Mucosa of stomach (tissue), 1 donor: Measurements from ENCODE around the gene LITAFD.

Experiments used
- H3K27me3 ChIP-seq: one replicate; pipeline ENCODE4 v1.7.0; 2013; ENCODE audit warnings: mild to moderate bottlenecking, low read length; ENCODE audit not compliant: control insufficient read depth, insufficient read depth
- H3K36me3 ChIP-seq: one replicate; pipeline ENCODE4 v1.7.0; 2013; ENCODE audit warnings: low read length; ENCODE audit not compliant: control insufficient read depth, insufficient read depth
- H3K4me1 ChIP-seq: one replicate; pipeline ENCODE4 v1.7.0; 2013; ENCODE audit warnings: mild to moderate bottlenecking, low read length; ENCODE audit not compliant: control insufficient read depth, insufficient read depth
- H3K4me3 ChIP-seq: one replicate; pipeline ENCODE4 v1.7.0; 2013; ENCODE audit warnings: low read length
- H3K9ac ChIP-seq: one replicate; pipeline ENCODE4 v1.7.0; 2013; ENCODE audit warnings: mild to moderate bottlenecking, low read length, moderate library complexity
- H3K9me3 ChIP-seq: one replicate; pipeline ENCODE4 v1.7.0; 2013; ENCODE audit warnings: mild to moderate bottlenecking, low read length, moderate library complexity; ENCODE audit not compliant: control insufficient read depth
- donor health status: Pancreatic carcinoma.

The LITAFD gene

GRCh38 chr16:8849411-8850011 lies 32.6 kb upstream of the LITAFD start:
- Histone ChIP-seq H3K36me3 (peaks cover 21% of the 10 kb centered on the region), H3K4me3 (no peak overlapping the region), H3K9me3 (no peaks in the 10 kb centered on the region), H3K27me3 (no peaks in the 10 kb centered on the region), H3K4me1 (no peaks in the 10 kb centered on the region), H3K9ac (no peak overlapping the region)

GRCh38 chr16:8850279-8850885 lies 31.8 kb upstream of the LITAFD start:
- no peak overlapping the region for H3K4me3 ChIP-seq
- no peaks in the 10 kb centered on the region for H3K9me3 ChIP-seq
- H3K9ac ChIP-seq, result no peak overlapping the region
- H3K36me3 ChIP-seq, result peaks cover 27% of the 10 kb centered on the region
- H3K4me1 ChIP-seq, result no peaks in the 10 kb centered on the region
- no peaks in the 10 kb centered on the region for H3K27me3 ChIP-seq

GRCh38 chr16:8851761-8852403 lies 30.3 kb upstream of the LITAFD start:
- Histone ChIP-seq H3K27me3 (no peaks in the 10 kb centered on the region), H3K9ac (no peak overlapping the region), H3K4me1 (no peaks in the 10 kb centered on the region), H3K36me3 (peaks cover 32% of the 10 kb centered on the region), H3K9me3 (no peaks in the 10 kb centered on the region), H3K4me3 (no peak overlapping the region)

- Histone ChIP-seq H3K9ac (no peak overlapping the region), H3K27me3 (no peaks in the 10 kb centered on the region), H3K36me3 (peaks cover 28% of the 10 kb centered on the region), H3K9me3 (no peaks in the 10 kb centered on the region), H3K4me1 (no peaks in the 10 kb centered on the region), H3K4me3 (no peak overlapping the region)
Measured at GRCh38 chr16:8852534-8852933, 29.6 kb upstream of the LITAFD start.

- no peaks in the 10 kb centered on the region for H3K9me3 ChIP-seq
- H3K36me3 ChIP-seq, result peaks cover 26% of the 10 kb centered on the region
- H3K4me3 ChIP-seq, result no peak overlapping the region
- H3K4me1 ChIP-seq, result no peaks in the 10 kb centered on the region
- H3K27me3 ChIP-seq, result no peaks in the 10 kb centered on the region
- H3K9ac ChIP-seq, result no peak overlapping the region
Measured at GRCh38 chr16:8853150-8853549, 29.0 kb upstream of the LITAFD start.

GRCh38 chr16:8853611-8854010 lies 28.5 kb upstream of the LITAFD start:
- H3K4me1 ChIP-seq, result no peaks in the 10 kb centered on the region
- no peaks in the 10 kb centered on the region for H3K27me3 ChIP-seq

GRCh38 chr16:8854298-8854948 lies 27.7 kb upstream of the LITAFD start:
- Histone ChIP-seq H3K9ac (no peak overlapping the region), H3K4me1 (no peaks in the 10 kb centered on the region), H3K4me3 (no peak overlapping the region), H3K36me3 (peaks cover 20% of the 10 kb centered on the region), H3K9me3 (no peaks in the 10 kb centered on the region), H3K27me3 (no peaks in the 10 kb centered on the region)

More at GRCh38 chr16:8853611-8854010, 28.5 kb upstream of the LITAFD start:
- Histone ChIP-seq H3K4me3 (no peak overlapping the region), H3K9me3 (no peaks in the 10 kb centered on the region), H3K36me3 (peaks cover 26% of the 10 kb centered on the region), H3K9ac (no peak overlapping the region)

GRCh38 chr16:8855051-8855786 lies 26.9 kb upstream of the LITAFD start:
- Histone ChIP-seq H3K4me3 (no peak overlapping the region), H3K4me1 (peaks cover 5% of the 10 kb centered on the region), H3K9ac (no peak overlapping the region), H3K27me3 (no peaks in the 10 kb centered on the region), H3K36me3 (peaks cover 15% of the 10 kb centered on the region), H3K9me3 (no peaks in the 10 kb centered on the region)

GRCh38 chr16:8855972-8856371 lies 26.2 kb upstream of the LITAFD start:
- peaks cover 15% of the 10 kb centered on the region for H3K36me3 ChIP-seq
- no peaks in the 10 kb centered on the region for H3K9me3 ChIP-seq
- no peak overlapping the region for H3K4me3 ChIP-seq
- no peaks in the 10 kb centered on the region for H3K27me3 ChIP-seq
- H3K9ac ChIP-seq, result no peak overlapping the region
- peaks cover 5% of the 10 kb centered on the region for H3K4me1 ChIP-seq

- H3K9ac ChIP-seq, result no peak overlapping the region
- no peaks in the 10 kb centered on the region for H3K27me3 ChIP-seq
- peaks cover 26% of the 10 kb centered on the region for H3K4me1 ChIP-seq
- no peak overlapping the region for H3K4me3 ChIP-seq
- peaks cover 11% of the 10 kb centered on the region for H3K36me3 ChIP-seq
- H3K9me3 ChIP-seq, result no peaks in the 10 kb centered on the region
Measured at GRCh38 chr16:8858994-8859912, 22.9 kb upstream of the LITAFD start.
